Stimulated activated naive CD8-positive, alpha-beta T cell treated with anti-CD3 and anti-CD28 coated beads, Interleukin-15, Interleukin-2, amounts not matched to agents 100 U/mL and 50 U/mL, for 24 hours (primary cell): ENCODE data around the gene CHST11.

Source experiments
- ATAC-seq: fragments of 150-1000 bp; cut with Tn5 transposase; one replicate; pipeline ENCODE4 v1.10.0; 2021
- DNase-seq: peaks from one replicate; pipeline ENCODE4 v3.0.0; 2021

Gene CHST11

GRCh38 chr12:104433061-104433460, 23.7 kb upstream of the CHST11 start:
- no peak for DNase-seq
- ATAC-seq, result no peak

- no peak for ATAC-seq
Observed at GRCh38 chr12:104434129-104434528, 22.6 kb upstream of the CHST11 start.

DNA sequence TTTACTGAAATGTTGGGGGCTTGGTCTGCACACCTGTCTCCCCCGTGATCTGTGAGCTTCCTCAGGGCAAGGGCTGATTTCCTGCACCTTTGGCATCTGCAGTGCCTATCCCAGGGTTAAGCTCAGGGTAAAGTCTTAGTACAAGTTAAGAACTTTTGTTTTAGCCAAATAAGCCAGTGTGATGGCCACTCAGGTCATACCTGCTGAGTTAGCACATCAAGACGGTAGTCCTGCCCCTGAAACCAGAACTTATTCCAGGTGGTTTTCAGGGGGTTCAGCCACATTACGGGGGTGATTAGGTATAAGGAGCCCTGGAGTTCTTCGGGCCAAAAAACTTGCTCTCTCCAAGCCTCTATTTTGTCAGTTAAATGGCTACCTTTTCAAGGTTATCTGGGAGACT, 21.6 kb upstream of the CHST11 start:
- ATAC-seq (no peak), DNase-seq (no peak)

More at GRCh38 chr12:104434129-104434528, 22.6 kb upstream of the CHST11 start:
- no peak for DNase-seq

GRCh38 chr12:104435765-104436164, 21.0 kb upstream of the CHST11 start:
- no peak for DNase-seq
- no peak for ATAC-seq

- DNase-seq, result no peak
Observed at GRCh38 chr12:104436790-104437189, 20.0 kb upstream of the CHST11 start.

GRCh38 chr12:104438134-104438533, 18.6 kb upstream of the CHST11 start:
- ATAC-seq (no peak), DNase-seq (no peak)

More at GRCh38 chr12:104436790-104437189, 20.0 kb upstream of the CHST11 start:
- no peak for ATAC-seq

- ATAC-seq (no peak), DNase-seq (no peak)
Observed at GRCh38 chr12:104439137-104439536, 17.6 kb upstream of the CHST11 start.

DNA sequence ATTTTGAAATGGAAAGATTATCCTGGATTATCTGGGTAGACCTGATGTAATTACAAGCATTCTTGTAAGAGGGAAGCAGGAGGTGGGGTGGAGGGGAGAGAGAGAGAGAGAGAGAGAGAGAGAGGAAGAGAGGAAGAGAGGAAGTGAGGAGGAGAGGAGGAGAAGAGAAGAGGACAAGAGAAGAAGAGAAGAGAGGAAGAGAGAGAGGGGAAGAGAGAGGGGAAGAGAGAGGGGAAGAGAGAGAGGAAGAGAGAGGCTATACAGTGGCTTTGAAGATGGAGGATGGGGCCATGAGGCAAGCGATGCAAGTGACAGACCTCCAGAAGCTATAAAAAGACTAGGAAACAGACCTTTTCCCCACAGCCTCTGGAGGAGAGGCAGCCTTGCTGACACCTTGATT, 13.7 kb upstream of the CHST11 start:
- ATAC-seq (no peak), DNase-seq (no peak)

GRCh38 chr12:104446646-104447421, 9.9 kb upstream of the CHST11 start:
- DNase-seq (no peak), ATAC-seq (no peak)

DNA sequence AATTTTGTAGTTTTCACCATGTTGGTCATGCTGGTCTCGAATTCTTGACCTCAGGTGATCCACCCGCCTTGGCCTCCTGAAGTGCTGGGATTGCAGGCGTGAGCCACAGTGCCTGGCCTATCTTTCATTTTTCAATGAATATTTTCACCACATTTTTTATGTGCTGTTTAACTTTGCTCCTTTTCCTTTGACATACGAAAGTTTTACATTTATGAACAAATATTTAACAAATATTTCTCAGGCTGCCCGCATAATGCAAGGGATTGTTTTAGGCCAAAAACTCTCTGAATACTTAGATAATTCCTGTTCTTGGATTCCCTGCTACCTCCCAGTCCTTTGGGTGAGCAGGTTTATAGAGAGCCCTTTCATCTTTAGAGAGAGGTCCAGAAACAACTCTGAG, 8.7 kb upstream of the CHST11 start:
- DNase-seq (no peak), ATAC-seq (no peak)

GRCh38 chr12:104448451-104448850, 8.3 kb upstream of the CHST11 start:
- ATAC-seq, result no peak
- no peak for DNase-seq

DNA sequence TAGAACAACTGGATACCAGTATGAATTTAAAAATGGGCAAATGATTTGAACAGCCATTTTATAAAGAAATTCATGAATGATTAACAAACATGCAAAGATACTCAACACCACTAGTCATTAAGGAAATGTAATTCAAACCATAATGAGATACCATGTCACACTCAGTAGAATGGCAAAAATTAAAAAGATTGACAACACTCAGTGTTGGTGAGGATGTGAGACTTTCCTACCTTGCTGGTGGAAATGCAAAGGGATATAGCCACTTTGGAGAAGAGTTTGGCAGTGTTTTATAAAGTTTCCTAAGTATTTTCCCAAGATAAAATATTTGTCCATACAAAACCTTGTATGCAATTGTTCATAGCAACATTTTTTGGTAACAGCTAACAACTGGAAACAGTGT, 6.0 kb upstream of the CHST11 start:
- DNase-seq (no peak), ATAC-seq (no peak)

DNA sequence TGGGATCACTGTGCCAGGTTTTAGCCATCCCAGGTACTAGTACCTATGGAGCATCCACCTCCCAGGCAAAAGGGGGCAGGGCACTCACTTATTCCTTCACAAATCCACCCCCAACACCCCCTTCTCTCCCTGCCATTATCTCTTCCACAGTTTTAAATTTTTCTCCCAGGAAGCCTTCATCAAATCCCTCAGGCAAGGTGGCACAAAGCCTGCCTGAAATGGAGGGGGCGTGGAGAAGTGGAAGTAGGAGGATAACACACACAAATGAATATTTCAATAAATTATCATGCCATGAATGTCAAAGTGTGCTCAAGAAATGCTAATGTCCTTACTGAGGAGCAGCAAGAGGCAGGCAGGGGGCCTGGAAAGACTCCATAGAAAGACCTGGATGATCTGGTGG, 4.7 kb upstream of the CHST11 start:
- ATAC-seq, result no peak
- DNase-seq, result no peak

- DNase-seq (no peak), ATAC-seq (no peak)
Observed at GRCh38 chr12:104453133-104453532, 3.6 kb upstream of the CHST11 start.

DNA sequence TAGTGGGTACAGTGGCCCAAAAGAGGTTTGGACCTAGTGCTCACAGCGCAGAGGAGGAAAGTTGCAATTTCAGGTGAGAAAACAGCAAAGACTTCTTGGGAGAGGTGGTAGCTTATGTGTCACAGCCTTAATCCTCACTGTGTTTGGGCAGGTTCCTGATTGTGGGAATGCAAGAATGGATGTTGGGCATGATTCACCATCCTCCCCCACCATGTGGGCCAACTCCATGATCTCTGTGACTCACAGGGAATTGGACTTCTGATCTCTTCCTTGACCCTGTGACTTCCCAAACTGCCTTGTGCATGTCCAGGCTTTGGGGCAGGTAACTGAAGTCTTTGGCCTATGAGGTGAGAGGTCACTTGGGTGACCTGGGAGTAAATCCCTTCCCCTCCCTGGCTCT, 1.8 kb upstream of the CHST11 start:
- DNase-seq, result no peak
- ATAC-seq, result no peak

DNA sequence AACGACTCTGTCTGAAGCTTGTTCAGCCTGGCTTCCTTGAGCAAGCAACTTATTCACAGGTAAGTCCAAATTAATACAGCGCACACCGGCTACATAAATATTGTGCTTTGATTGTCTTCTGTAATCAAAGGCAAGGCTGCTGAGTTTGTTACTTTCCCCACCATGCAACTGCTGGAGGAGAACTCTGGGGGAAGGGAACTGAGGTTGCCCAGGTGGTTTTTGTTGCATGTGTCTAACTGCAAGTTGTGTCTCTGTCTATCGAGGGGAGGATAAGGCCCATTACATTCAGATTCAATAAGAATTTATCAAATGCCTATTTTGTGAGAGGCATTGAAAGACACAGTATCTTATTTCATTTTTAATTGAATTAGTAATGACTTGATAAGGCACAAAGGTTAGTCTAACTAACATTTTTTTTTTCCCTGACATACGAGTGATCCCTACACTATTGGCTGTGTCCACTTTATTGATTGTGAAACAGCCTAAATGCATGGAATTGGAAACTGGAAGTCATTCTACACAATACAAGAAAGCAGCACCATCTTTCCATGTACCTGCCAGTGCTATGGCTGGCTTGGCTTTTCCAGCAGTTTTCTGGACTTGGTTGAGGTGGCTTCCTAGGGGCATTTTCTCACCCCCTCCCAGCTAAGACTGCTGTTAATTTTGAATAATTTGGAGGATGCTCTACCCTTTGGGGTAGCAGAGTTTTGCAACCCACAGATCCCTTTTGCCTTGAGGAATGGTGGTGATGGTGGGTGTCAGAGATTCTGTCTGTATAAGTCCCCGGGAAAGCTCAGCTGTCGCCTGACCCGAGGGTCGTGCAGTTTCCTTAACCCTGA, 951 bp upstream of the CHST11 start:
- no peak for DNase-seq
- ATAC-seq, result no peak

DNA sequence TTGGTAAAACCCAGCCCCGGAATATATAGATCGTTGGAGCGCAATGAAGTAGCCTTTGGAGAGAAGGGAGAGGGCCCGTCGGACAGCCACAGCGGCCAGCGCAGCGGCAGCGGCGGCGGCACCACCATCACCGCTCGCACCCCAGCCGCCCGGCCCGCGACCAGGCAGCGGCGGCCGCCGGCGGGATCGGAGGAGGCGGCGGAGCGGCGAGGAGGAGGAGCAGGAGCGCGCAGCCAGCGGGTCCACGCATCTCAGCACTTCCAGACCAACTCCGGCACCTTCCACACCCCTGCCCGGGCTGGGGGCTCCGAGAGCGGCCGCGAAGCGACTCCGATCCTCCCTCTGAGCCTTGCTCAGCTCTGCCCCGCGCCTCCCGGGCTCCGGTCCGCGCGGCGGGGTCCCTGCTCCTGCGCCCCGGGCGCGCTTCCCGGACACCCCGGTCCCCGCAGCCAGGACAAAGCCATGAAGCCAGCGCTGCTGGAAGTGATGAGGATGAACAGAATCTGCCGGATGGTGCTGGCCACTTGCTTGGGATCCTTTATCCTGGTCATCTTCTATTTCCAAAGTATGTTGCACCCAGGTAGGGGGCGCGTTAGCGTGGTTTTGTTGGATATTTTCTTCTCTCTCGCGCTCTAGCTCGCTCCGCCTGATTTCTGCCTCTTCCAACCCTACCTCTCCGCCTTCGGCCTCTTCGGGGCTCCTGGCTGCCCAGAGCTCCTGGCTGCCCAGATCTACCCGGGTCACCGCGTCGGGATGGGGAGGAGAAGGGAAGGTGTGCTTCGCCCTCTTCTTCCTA, 400 bp downstream of the CHST11 start:
- ATAC-seq, result peak; percentile 33
- peak; percentile 64 for DNase-seq

- DNase-seq, result peak; percentile 56
- ATAC-seq, result peak; percentile 8
Observed at GRCh38 chr12:104457746-104458693, 1.3 kb downstream of the CHST11 start.

DNA sequence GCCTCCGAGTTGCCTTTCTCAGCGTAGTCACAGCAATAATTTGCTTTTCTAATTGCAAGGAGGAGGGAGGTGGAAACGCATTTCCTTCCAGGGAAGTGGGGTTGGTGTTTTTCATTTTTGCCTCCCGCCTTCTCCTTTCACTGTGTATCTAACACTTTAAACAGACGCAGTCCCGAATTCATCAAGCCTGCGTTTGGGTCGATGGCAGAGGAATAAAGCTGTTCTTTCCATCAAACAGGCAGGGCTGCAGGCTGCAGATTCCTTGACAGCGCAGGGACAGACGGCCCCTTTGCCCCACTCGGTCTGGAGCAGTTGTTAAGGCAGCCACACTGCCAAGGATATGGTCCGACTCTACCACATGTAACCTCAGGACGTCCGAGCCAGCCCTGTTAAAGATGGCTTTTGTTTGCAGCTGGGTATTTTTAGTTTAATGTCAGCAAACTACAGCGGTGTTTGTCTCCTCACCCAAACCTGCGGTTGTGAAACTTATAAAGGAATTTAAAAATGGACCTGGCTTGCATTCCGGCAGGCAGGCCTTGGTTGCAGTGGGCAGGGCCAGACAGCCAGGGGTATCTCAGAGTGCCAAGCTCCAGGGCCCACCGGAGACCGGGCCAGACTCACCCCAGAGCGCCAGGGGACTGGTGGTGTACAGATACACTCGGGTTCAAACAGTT, 2.1 kb downstream of the CHST11 start:
- ATAC-seq (no peak), DNase-seq (peak; percentile 34)

DNA sequence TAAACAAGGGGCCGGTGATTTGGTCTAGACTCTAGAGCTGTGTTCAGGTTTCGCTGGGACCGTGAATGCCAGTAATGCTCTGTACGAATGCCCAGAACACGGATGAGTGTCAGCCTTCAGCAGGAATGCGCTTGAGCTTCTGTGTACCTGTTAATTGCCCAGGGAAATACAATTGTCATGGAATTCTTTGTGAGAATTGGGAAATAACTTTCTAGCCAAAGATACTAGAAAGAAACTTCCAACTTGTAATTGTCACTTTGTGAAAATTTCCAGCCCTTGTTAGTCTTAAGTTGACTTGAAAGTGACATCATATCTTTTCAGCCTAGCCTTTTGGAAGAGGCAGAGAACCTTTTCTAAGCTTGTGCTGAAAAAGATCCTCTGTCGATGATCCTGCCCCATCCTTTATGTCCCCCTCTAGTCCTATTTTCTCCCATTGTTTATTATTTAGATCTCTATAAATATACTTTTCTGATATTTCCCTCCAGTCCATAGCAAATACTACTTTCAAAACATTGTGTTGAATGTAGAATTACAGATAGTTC, 2.7 kb downstream of the CHST11 start:
- ATAC-seq (no peak), DNase-seq (no peak)
